ENCODE data around the gene ADAMTS2.
"Not testable (repeated sequence)": the region's sequence is repeated elsewhere in the genome, so short reads cannot be mapped to it uniquely, and the experiment has no call there.

ADAMTS2 gene

DNA sequence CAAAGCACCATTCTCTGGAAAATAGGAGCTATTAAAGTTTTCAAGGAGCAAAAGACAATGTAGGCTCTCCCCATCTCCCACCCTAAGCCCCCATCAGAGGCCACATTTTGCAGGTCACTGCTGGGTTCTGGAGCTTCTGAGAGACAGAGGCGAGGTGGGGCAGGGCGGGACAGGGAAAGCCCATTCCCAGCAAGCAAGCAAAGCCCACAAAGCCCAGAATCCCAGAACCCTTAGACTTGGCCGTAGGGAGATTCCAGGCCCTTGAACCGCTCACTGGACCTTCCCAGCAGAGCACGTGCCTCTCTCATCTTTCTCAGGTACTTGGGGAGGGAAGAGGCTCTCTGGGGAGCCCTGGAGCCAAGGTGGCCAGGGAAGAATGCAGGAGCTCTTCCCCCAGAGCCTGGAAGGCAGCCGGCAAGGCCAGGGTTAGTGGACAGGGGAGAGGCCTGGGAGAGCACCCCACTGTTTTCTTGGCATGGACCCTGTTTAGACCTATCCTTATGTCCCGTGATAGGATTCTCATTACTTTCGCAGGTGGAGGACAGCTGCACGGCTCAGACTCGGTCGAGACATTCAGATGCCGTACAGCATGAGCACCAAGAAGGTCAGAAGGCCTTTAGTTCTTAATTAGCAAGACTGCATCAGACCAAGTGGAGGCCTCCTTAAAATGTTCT lies 232.7 kb downstream of the ADAMTS2 start:
- Histone ChIP-seq H3K4me1 (ENCODE audit: control insufficient read depth, insufficient read depth, low read depth, low read length) (no peaks in the 10 kb centered on the region), H2BK12ac (ENCODE audit: low read length in 2 of 2) (no peak overlapping the region), H4K8ac (ENCODE audit: low read length) (no peak overlapping the region), H3K23ac (ENCODE audit: low read length in 2 of 2) (no peak overlapping the region), H3K9me3 (ENCODE audit: control insufficient read depth, low read length) (peaks cover 73% of the 10 kb centered on the region), H3K9ac (ENCODE audit: low read length) (no peak overlapping the region), H3K4ac (ENCODE audit: low read depth in 1 of 2, low read length in 2 of 2) (no peak overlapping the region), H4K91ac (ENCODE audit: low read length) (no peak overlapping the region), H3K18ac (ENCODE audit: low read depth in 1 of 2, low read length in 2 of 2) (no peak overlapping the region), H3K27me3 (ENCODE audit: control insufficient read depth in 1 of 2, insufficient read depth in 1 of 2, low read length in 2 of 2) (no peaks in the 10 kb centered on the region), H3K4me2 (ENCODE audit: low read length, poor library complexity, severe bottlenecking) (no peak overlapping the region), H3K27ac (ENCODE audit: low read length, poor library complexity, severe bottlenecking) (no peak overlapping the region), H3K14ac (ENCODE audit: low read length in 2 of 2) (no peak overlapping the region), H2BK120ac (ENCODE audit: low read depth, low read length) (no peak overlapping the region), H3K36me3 (ENCODE audit: control insufficient read depth in 1 of 2, insufficient read depth in 2 of 2, low read depth in 1 of 2, low read length in 2 of 2) (peaks cover 0 to 58% of the 10 kb centered on the region in 2 experiments), H3K79me1 (replicated peaks; ENCODE audit: low read length, poor library complexity, severe bottlenecking) (no peaks in the 10 kb centered on the region), H3K4me3 (ENCODE audit: insufficient read depth in 1 of 2, low read depth in 1 of 2, low read length in 2 of 2) (no peak overlapping the region), H2AK5ac (ENCODE audit: low read length, severe bottlenecking) (no peak overlapping the region), H2BK15ac (ENCODE audit: low read depth, poor library complexity, severe bottlenecking) (no peak overlapping the region), H2AFZ (ENCODE audit: low read depth, low read length) (no peak overlapping the region), H2BK5ac (ENCODE audit: low read depth, low read length, poor library complexity, severe bottlenecking) (no peak overlapping the region)
- WGBS: 90% methylated on average over 12 of the region's 12 CpGs
- no peak for DNase-seq

- no peak overlapping the region for H2BK15ac ChIP-seq (ENCODE audit: low read depth, poor library complexity, severe bottlenecking)
- no peaks in the 10 kb centered on the region for H3K4me1 ChIP-seq (ENCODE audit: control insufficient read depth, insufficient read depth, low read depth, low read length)
- no peak overlapping the region for H3K4me3 ChIP-seq (ENCODE audit: insufficient read depth in 1 of 2, low read depth in 1 of 2, low read length in 2 of 2)
- no peak overlapping the region for H2AK5ac ChIP-seq (ENCODE audit: low read length, severe bottlenecking)
- H2BK12ac ChIP-seq (ENCODE audit: low read length in 2 of 2): no peak overlapping the region
- WGBS: 74% methylated on average over 19 of the region's 21 CpGs
- no peak for DNase-seq
- no peak overlapping the region for H3K18ac ChIP-seq (ENCODE audit: low read depth in 1 of 2, low read length in 2 of 2)
- H3K4ac ChIP-seq (ENCODE audit: low read depth in 1 of 2, low read length in 2 of 2): no peak overlapping the region
- no peak overlapping the region for H2AFZ ChIP-seq (ENCODE audit: low read depth, low read length)
- H3K79me1 ChIP-seq (replicated peaks; ENCODE audit: low read length, poor library complexity, severe bottlenecking): no peaks in the 10 kb centered on the region
- peaks cover 81% of the 10 kb centered on the region for H3K9me3 ChIP-seq (ENCODE audit: control insufficient read depth, low read length)
- no peaks in the 10 kb centered on the region for H3K27me3 ChIP-seq (ENCODE audit: control insufficient read depth in 1 of 2, insufficient read depth in 1 of 2, low read length in 2 of 2)
- no peak overlapping the region for H3K23ac ChIP-seq (ENCODE audit: low read length in 2 of 2)
- no peak overlapping the region for H3K9ac ChIP-seq (ENCODE audit: low read length)
- no peak overlapping the region for H3K4me2 ChIP-seq (ENCODE audit: low read length, poor library complexity, severe bottlenecking)
- H2BK5ac ChIP-seq (ENCODE audit: low read depth, low read length, poor library complexity, severe bottlenecking): no peak overlapping the region
- H3K36me3 ChIP-seq (ENCODE audit: control insufficient read depth in 1 of 2, insufficient read depth in 2 of 2, low read depth in 1 of 2, low read length in 2 of 2): peaks cover 0 to 53% of the 10 kb centered on the region in 2 experiments
- no peak overlapping the region for H4K8ac ChIP-seq (ENCODE audit: low read length)
- H3K27ac ChIP-seq (ENCODE audit: low read length, poor library complexity, severe bottlenecking): no peak overlapping the region
- no peak overlapping the region for H4K91ac ChIP-seq (ENCODE audit: low read length)
- H2BK120ac ChIP-seq (ENCODE audit: low read depth, low read length): no peak overlapping the region
- no peak overlapping the region for H3K14ac ChIP-seq (ENCODE audit: low read length in 2 of 2)
These were observed 233.7 kb downstream of the ADAMTS2 start for GRCh38 chr5:179111267-179112207.

GRCh38 chr5:179110528-179110927 lies 234.7 kb downstream of the ADAMTS2 start:
- H3K4me2 ChIP-seq (ENCODE audit: low read length, poor library complexity, severe bottlenecking): no peak overlapping the region
- H2AK5ac ChIP-seq (ENCODE audit: low read length, severe bottlenecking): no peak overlapping the region
- DNase-seq: no peak
- H3K4me3 ChIP-seq (ENCODE audit: insufficient read depth in 1 of 2, low read depth in 1 of 2, low read length in 2 of 2): no peak overlapping the region
- H3K9ac ChIP-seq (ENCODE audit: low read length): no peak overlapping the region
- peaks cover 79% of the 10 kb centered on the region for H3K9me3 ChIP-seq (ENCODE audit: control insufficient read depth, low read length)
- no peak overlapping the region for H2AFZ ChIP-seq (ENCODE audit: low read depth, low read length)
- H3K36me3 ChIP-seq (ENCODE audit: control insufficient read depth in 1 of 2, insufficient read depth in 2 of 2, low read depth in 1 of 2, low read length in 2 of 2): peaks cover 0 to 44% of the 10 kb centered on the region in 2 experiments
- no peaks in the 10 kb centered on the region for H3K79me1 ChIP-seq (replicated peaks; ENCODE audit: low read length, poor library complexity, severe bottlenecking)
- no peaks in the 10 kb centered on the region for H3K4me1 ChIP-seq (ENCODE audit: control insufficient read depth, insufficient read depth, low read depth, low read length)
- no peak overlapping the region for H2BK15ac ChIP-seq (ENCODE audit: low read depth, poor library complexity, severe bottlenecking)
- H3K27me3 ChIP-seq (ENCODE audit: control insufficient read depth in 1 of 2, insufficient read depth in 1 of 2, low read length in 2 of 2): no peaks in the 10 kb centered on the region
- no peak overlapping the region for H3K23ac ChIP-seq (ENCODE audit: low read length in 2 of 2)
- H4K91ac ChIP-seq (ENCODE audit: low read length): no peak overlapping the region
- no peak overlapping the region for H2BK5ac ChIP-seq (ENCODE audit: low read depth, low read length, poor library complexity, severe bottlenecking)
- no peak overlapping the region for H3K18ac ChIP-seq (ENCODE audit: low read depth in 1 of 2, low read length in 2 of 2)
- no peak overlapping the region for H2BK12ac ChIP-seq (ENCODE audit: low read length in 2 of 2)
- 82% methylated on average over 6 of the region's 9 CpGs for WGBS
- H3K27ac ChIP-seq (ENCODE audit: low read length, poor library complexity, severe bottlenecking): no peak overlapping the region
- H2BK120ac ChIP-seq (ENCODE audit: low read depth, low read length): no peak overlapping the region
- H3K14ac ChIP-seq (ENCODE audit: low read length in 2 of 2): no peak overlapping the region
- H3K4ac ChIP-seq (ENCODE audit: low read depth in 1 of 2, low read length in 2 of 2): no peak overlapping the region
- no peak overlapping the region for H4K8ac ChIP-seq (ENCODE audit: low read length)

GRCh38 chr5:179101282-179101681 lies 244.0 kb downstream of the ADAMTS2 start:
- H2AK5ac ChIP-seq (ENCODE audit: low read length, severe bottlenecking); H3K9ac ChIP-seq (ENCODE audit: low read length); H3K23ac ChIP-seq (ENCODE audit: low read length in 2 of 2); H4K91ac ChIP-seq (ENCODE audit: low read length); H3K4me1 ChIP-seq (ENCODE audit: control insufficient read depth, insufficient read depth, low read depth, low read length); H3K18ac ChIP-seq (ENCODE audit: low read depth in 1 of 2, low read length in 2 of 2); DNase-seq; H2BK12ac ChIP-seq (ENCODE audit: low read length in 2 of 2); H2BK120ac ChIP-seq (ENCODE audit: low read depth, low read length); H3K14ac ChIP-seq (ENCODE audit: low read length in 2 of 2); H2BK15ac ChIP-seq (ENCODE audit: low read depth, poor library complexity, severe bottlenecking); H3K4me2 ChIP-seq (ENCODE audit: low read length, poor library complexity, severe bottlenecking); H3K27ac ChIP-seq (ENCODE audit: low read length, poor library complexity, severe bottlenecking); H2BK5ac ChIP-seq (ENCODE audit: low read depth, low read length, poor library complexity, severe bottlenecking); H3K79me1 ChIP-seq (replicated peaks; ENCODE audit: low read length, poor library complexity, severe bottlenecking); H3K27me3 ChIP-seq (ENCODE audit: control insufficient read depth in 1 of 2, insufficient read depth in 1 of 2, low read length in 2 of 2); H2AFZ ChIP-seq (ENCODE audit: low read depth, low read length); H4K8ac ChIP-seq (ENCODE audit: low read length); H3K4ac ChIP-seq (ENCODE audit: low read depth in 1 of 2, low read length in 2 of 2); H3K4me3 ChIP-seq (ENCODE audit: insufficient read depth in 1 of 2, low read depth in 1 of 2, low read length in 2 of 2): not testable (repeated sequence)
- WGBS: 86% methylated on average over 11 of the region's 17 CpGs
- peaks cover 46% of the 10 kb centered on the region for H3K9me3 ChIP-seq (ENCODE audit: control insufficient read depth, low read length)
- peaks cover 0 to 41% of the 10 kb centered on the region in 2 experiments for H3K36me3 ChIP-seq (ENCODE audit: control insufficient read depth in 1 of 2, insufficient read depth in 2 of 2, low read depth in 1 of 2, low read length in 2 of 2)
